HG02884 (cell line): ENCODE results near the gene TNNT1.

Source experiments
- ATAC-seq: cut with Tn5 transposase; IDR thresholded peaks from one replicate; pipeline ENCODE4 v1.9.1; 2021; ENCODE audit warnings: mild to moderate bottlenecking, moderate library complexity; ENCODE audit not compliant: unreplicated experiment

Gene TNNT1

DNA sequence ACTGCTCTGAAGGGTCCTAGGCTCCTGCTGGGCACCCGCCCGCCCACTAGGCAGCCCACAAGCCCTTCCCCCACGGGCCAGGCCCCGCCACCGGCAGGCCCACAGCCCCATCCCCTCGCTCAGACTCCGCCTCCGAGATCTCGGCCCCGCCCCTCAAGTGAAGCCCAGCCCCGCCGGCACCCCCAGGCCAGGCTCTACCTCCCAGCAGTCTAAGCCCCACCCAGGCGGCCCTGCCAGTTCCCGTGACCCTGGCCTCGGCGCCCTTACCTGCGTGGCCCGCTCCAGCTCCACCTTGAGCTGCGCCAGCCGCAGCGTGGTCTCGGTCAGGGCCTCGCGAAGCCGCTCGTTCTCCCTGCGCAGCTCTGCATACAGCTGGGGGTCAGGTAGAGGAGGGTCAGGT lies 57.1 kb downstream of the TNNT1 start:
- ATAC-seq = no peak

DNA sequence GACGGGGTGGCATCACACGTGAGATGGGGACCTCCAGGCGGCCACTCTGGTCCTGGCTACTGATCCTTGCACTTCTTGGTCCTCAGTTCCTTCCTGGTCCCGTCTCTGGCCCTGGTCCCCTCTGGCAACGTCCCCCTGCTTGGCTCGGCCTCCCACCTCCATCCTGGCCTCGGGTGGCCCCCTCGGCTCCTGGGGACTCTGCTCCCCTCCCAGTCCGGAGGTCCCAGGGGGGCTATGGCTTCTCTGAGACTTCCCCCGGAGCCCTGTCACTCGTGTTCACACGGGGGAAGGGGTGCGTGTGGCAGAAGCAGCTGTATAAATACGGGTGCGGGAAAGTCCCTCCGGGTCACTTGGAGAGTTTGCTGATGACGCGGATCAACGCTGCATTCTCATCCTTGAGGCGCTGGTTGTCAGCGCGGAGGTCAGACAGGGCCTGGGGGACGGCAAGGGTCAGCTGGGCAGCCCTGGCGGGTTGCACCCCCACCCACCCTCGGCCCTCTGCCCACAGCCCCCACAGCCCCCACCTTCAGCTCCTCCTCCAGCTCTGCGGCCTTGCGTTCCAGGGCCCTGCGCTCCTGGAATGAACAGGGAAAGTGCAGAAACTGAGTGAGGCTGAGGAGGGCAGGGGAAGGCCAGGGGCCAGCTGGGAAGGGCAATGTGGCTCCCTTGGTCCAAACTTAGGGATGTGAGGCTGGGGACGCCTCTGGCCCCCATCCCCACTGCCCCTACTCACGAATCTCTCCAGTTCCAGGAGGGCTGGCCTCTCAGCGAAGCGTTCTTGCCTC lies 57.7 kb downstream of the TNNT1 start:
- ATAC-seq = no peak

DNA sequence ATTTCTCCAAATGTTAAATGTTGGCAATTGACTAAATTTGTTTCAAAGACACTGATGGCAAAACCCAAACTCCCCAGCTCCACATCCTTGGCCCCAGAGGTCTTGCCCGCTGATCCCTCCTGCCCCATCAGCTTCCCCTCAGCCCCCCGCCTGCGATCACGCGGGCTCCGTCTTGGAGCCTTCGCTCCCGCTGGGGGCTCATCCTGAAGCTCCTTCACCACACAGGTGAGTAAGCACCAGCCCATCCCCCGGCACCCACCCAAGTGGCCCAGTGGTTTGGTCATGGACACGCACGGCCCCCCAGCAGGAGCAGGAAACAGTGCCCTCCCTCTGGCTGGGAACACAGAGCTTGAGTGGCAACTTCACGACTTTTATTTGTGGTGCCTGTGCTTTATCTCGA lies 58.4 kb downstream of the TNNT1 start:
- ATAC-seq = no peak

DNA sequence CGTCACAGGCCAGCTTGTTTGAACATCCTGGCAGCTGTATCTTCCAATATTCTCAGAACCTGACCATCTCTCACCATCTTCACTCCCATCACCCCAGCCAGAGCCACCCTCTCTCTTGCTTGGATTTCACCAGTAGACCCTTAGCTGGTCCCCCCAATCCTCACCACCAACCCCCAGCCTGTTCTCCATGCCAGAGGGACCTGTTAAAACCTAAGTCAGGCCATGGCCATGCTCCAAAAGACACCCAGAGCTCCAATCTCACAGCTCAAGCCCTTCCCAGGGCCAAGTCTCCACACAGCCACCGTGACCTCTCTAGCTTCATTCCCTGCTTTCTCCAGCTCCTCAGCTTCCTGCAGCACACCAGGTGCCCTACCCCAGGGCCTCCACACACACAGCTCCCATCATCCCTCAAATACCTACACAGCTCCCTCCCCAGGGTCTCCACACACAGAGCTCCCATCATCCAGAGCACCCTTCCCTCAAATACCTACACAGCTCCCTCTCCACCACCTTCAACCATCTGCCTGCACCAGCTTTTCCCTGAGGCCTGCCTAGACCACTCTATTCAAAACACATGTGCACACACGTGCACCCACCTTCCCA lies 59.6 kb downstream of the TNNT1 start:
- no peak for ATAC-seq

DNA sequence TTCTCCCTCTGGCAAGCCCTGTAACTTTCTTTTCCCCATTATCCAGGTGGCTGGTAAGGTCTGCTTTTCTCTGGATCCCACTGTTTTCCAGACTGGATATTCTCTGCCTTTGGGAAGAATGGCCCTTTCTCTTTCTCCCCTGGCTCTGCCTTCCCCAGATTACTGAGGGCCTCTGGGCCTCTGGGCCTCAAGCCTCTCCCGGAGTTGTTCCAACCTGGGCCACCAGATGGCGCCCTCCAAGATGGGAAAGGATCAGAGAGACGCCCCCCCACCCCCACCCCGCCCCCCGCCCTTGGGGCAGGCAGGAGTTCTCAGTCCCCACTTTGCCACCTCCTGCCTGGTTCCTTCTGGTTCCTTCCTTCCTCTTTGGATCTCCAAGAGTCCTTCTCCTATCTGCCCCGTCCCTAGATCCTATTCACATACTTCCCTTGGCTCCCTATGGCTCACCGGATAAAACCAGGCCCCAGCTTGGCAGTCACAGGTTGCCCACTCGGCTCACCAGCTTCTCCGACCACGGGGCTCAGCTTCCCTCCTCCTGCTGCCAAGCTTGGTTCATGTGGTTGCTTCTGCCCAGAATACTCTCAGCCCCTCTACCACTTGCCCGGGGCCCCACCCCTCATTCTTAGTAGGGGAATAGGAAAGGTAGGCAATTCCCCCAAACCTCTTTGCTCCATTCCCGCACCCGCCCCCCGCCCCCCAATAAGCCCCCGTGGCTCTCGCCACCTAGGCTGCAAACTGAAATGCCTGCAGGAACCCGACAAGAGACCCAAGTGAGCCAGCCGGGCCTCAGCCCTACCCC lies 60.3 kb downstream of the TNNT1 start:
- ATAC-seq = no peak

DNA sequence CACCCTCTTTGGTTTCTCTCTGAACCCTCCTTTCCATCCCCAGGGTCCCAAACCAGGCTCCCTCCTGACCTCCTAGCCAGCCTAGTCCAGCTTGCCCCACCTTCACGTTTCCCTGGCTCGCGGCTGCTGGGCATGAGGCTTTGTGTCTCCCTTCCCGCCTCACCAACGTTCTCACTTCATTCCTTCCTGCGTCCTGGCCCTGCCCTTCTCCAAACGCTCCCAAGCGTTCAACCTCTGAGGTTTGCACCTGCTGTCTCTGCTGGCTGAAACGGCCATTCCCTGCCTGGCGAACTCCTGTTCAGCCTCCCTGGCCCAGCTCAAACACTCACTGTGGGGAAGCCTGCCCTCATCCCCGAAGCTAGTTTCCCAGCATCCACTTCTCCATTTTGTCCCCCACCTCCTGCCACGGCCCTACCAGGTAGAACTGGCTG lies 61.0 kb downstream of the TNNT1 start:
- ATAC-seq = no peak

DNA sequence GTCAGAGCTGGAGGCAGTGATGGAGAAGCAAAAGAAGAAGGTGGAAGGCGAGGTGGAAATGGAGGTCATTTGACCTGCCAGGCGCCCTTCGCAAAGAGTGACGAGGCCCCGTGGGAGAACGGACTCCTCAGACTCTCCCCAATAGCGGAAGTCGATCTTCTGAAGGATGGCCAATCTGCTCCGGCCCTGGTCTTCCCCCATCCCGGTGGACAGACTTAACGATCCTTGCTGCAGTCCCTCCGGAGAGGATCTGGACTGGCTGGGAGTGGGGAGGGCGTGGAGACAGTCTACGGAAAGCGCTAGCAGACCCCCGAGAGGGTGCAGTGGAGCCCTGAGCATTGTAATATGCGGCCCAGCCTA lies 61.5 kb downstream of the TNNT1 start:
- ATAC-seq = no peak

DNA sequence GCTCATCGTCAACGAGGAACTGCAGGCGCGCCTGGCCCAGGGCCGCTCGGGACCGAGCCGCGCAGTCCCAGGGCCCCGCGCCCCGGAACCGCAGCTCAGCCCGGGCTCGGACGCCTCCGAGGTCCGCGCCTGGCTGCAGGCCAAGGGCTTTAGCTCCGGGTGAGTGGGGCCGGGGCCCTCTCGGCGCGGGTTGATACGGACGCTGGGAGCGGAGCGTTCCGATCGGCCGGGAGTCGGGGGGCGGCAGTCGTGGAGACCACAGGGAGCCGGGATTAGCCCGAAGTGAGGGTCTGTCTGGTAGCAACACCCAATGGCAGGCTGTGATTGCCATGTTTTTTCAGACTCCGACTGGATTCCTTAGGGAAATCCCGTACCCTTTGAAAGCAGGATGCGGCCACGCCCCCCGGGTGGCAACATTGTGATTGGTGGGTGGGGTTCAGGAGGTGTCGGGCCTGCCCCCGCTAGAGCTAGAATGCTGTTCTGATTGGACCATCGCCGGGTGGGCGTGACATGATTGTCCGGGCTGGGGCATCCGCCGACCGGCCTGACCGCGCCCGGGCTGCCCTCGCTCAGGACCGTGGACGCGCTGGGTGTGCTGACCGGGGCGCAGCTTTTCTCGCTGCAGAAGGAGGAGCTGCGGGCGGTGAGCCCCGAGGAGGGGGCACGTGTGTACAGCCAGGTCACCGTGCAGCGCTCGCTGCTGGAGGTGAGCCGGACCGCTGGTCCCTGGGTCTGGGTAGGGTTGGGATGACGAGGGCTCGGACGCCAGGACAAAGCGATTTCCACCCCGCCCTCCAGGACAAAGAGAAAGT lies 62.1 kb downstream of the TNNT1 start:
- no peak for ATAC-seq

DNA sequence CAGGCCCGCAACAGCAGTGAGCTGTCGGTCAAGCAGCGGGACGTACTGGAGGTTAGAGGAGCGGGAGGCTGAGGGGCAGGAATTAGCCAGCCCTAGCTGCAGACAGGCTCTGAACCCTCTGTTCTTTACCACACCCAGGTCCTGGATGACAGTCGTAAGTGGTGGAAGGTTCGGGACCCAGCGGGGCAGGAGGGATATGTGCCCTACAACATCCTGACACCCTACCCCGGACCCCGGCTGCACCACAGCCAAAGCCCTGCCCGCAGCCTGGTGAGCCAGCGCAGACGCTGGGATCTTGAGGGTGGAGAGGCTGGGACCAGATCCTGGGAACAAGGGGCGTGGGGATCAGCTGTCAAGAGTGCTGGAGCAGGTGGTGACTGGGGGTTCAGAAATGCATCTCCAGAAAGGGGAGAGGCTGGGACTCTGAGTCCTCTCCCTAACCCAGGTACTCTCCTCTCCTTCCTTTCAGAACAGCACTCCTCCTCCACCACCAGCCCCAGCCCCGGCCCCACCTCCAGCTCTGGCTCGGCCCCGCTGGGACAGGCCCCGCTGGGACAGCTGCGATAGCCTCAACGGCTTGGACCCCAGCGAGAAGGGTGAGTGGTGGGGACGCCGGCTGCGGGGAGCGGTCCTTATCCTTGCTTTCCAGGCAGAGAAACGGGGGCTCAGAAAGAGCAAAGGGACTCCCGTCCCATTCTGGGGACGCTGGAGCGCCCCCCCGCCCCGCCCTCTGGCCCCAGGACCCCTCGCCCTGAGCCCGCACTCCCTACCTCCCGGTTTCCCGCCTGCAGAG lies 62.9 kb downstream of the TNNT1 start:
- no peak for ATAC-seq

DNA sequence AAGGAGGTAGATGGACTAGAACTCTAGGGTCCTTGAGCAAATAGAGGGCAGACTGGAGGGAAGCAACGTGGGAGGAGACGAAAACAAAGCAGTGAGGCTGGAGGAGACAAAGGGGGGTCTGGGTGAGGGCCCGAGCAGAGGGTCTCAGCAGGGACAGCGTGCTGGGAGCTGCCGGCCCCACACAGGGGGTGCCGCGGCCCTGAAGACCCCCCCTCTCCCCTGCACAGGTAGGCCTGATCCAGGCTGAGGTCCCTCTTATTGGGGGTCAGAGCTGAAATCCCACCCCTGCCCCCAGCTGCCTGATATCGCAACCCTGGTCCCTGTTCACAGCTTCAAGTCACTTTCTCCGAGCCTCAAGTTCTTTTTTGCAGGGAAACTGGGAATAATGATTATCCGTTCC lies 64.6 kb downstream of the TNNT1 start:
- ATAC-seq = no peak

DNA sequence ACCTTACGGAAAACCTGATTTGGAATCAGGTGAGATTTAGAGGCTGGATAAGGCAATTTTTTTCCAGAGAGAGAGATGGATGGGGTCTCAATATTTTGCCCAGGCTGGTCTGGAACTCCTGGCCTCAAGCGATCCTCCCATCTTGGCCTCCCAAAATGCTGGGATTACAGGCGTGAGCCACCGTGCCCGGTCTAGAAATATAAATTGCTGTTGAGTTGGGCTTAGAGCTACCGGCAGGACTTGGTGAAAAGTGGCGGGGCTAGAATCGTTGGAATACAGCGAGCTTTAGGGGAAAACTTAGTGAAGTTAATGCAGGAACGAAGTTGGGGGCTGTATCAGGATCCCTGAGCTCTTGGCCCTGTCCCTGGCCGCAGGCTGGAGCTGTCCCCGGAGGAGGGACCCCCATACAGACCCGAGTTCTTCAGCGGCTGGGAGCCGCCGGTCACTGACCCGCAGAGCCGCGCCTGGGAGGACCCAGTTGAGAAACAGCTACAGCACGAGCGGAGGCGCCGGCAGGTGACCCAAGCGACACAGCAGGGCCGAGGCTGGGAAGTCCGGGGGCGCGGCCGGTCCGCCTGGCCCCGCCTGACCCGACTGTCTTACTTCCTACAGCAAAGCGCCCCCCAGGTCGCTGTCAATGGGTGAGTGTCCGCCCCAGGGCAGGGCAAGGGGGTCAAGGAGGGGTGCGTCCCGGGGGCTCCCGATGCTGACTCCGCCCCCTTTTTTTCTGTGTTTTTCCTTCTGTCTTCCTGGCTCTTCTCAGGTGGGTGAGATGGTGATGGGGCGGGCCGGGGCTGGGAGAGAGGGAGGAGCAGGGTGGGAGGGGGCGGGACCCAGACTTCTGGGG lies 65.8 kb downstream of the TNNT1 start:
- no peak for ATAC-seq
